Measurements from ENCODE around the gene MED25. TPM values are rescaled to one million over a fixed set of nuclear protein-coding genes. Genes with fewer than 3 reads are reported as not detected.

Gene MED25
- total and polyA plus RNA-seq, 9 of the 15 experiments (the other 6 are each of a cell fraction or from before 2014, with no cell fraction given), result 4.1 to 93.9 (median 19.3) TPM

DNA sequence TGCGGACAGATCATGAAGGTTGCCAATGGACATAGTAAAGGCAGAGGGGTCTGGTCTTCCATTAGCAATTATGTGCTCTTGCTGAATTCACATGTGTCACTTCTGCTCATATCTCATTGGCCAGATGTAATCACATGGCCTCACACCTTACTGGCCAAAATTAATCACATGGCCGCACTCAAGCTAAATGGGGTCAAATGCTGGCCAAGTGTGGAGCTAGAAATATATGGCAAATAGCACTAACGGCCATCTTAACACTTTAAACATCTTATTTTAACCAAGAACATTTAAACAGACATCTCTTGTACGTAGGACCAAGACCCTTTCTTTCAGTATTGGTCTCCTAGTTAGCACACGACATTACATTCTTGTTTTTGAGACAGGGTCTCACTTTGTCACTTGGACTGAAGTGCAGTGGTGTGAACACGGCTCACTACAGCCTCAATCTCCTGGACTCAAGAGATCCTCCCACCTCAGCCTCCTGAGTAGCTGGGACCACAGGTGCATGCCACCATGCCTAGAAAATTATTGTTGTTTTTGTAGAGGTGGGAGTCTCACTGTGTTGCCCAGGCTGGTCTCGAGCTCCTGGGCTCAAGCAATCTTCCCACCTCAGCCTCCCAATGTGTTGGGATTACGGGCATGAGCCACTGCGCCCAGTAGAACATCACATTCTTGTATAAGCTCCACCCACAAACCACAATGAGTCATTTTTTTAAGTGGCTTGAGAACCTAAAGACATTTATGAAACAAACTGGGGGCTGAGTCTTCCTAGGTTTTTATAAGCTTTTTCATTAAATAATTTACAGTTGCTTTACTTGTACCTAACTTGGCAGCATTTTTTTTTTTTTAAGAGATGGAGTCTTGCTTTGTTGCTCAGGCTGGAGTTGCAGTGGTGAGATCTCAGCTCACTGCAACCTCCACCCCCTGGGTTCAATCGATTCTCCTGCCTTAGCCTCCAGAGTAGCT lies 29.9 kb downstream of the MED25 start (continued):
- 0 out of 4 replicates have a peak, but pooled peaks of 1 of the 2 experiments have one; percentile 25 for TF ChIP-seq MNT (conservative IDR thresholded peaks at IDR 0.05)

DNA sequence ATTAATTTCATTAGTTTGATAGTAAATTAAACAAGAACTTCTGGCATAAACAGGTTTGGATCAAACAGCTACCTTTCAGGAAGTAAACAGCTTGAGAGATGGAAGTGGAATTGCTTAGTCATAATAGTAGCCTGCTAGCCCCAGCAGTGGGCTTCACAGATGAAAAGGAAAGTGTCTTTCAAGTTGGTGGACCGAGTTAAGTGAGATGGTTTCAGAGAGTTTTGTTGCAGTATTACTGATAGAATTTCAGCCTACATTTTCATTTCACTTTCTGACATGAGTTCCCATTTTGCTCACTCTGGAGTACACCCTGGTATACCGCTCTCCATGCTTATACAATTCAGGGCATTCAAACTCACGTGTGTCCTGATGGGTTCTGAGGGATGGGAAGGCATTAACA lies 30.8 kb downstream of the MED25 start:
- peaks cover 39 to 50% of the 10 kb centered on the region in 2 experiments for H3K4me1 ChIP-seq (replicated peaks in 1 of 2; ENCODE audit: control insufficient read depth in 2 of 2, insufficient read depth in 2 of 2, low read length in 2 of 2)
- BruUV-seq (replicated peaks), result no TSS peak
- H3K27me3 ChIP-seq (ENCODE audit: control insufficient read depth in 2 of 2, insufficient read depth in 2 of 2, low read length in 2 of 2), result no peaks in the 10 kb centered on the region
- peaks cover 11% of the 10 kb centered on the region for H3K9me1 ChIP-seq (ENCODE audit: control insufficient read depth, insufficient read depth, low read length)
- H3K27ac ChIP-seq (ENCODE audit: extremely low read depth, low read depth, low read length), result peak overlapping the region; percentile 100
- H3K9ac ChIP-seq (ENCODE audit: insufficient read depth in 1 of 2, low read depth in 2 of 2, low read length in 2 of 2), result peak overlapping the region in 1 of 2 experiments; percentile 99; a peak in 1 of 4 replicates
- peak in 1 of 4 experiments; percentile 59 for DNase-seq (ENCODE audit: extremely low read depth in 1 of 4, low spot score in 3 of 4)
- ChIA-PET POLR2A (interaction anchor here (1.1 to 2.0 kb wide), 4 partner anchors 10 to 173 kb away, joined by 4 to 8 read pairs (median 6); partner anchors contain the start of gene PRMT1), CTCF (ENCODE audit: low intra/inter-chr PET ratio) (interaction anchor here (0.6 kb wide), 1 partner anchor 165 kb away, joined by 3 read pairs; no protein-coding TSS in a partner anchor)
- H3K9me3 ChIP-seq (replicated peaks; ENCODE audit: control insufficient read depth, insufficient read depth, low read depth, low read length), result 0 out of 2 replicates have a peak, but pooled peaks cover 6% of the 10 kb centered on the region
- peaks cover 16% of the 10 kb centered on the region for H3K36me3 ChIP-seq (ENCODE audit: control insufficient read depth, insufficient read depth, low read length)
- in situ Hi-C loops (cut with MboI), result no loop called here
- no peak overlapping the region for H2AFZ ChIP-seq (ENCODE audit: low read depth, low read length)
- ATAC-seq, result no peak
- peaks cover 45% of the 10 kb centered on the region for H3K79me2 ChIP-seq (ENCODE audit: control insufficient read depth, insufficient read depth, low read length)
- FAIRE-seq, result peak; percentile 67
- no peak overlapping the region for H3K4me3 ChIP-seq
- 59% methylated on average over 3 of the region's 3 CpGs for WGBS (ENCODE audit: insufficient coverage, low coverage, missing lambda C conversion rate)
- H3K4me2 ChIP-seq (ENCODE audit: insufficient read depth, low read length), result peak overlapping the region; percentile 92; the same call in 1 of the 2 replicates
- peaks cover 11% of the 10 kb centered on the region for H4K20me1 ChIP-seq (replicated peaks; ENCODE audit: control insufficient read depth, insufficient read depth, low read length)
- intact Hi-C loops (cut with micrococcal nuclease), result no loop called here
- TF ChIP-seq TRIM28 (IDR thresholded peaks at IDR 0.05), result 0 out of 2 replicates have a peak, but pooled peaks have one; percentile 35
- no peak for TF ChIP-seq YY1 (IDR thresholded peaks at IDR 0.05; ENCODE audit: borderline replicate concordance in 1 of 3, control insufficient read depth in 1 of 3, extremely low read depth in 1 of 3, insufficient read depth in 3 of 3, insufficient read length in 1 of 3, insufficient replicate concordance in 2 of 3, low read depth in 1 of 3, low read length in 2 of 3)
- peak in 1 of 2 experiments; percentile 73; a peak in 3 of 4 replicates for TF ChIP-seq FOXK2 (conservative IDR thresholded peaks at IDR 0.05 in 1 of 2, IDR thresholded peaks at IDR 0.05 in 1 of 2; ENCODE audit: low read depth in 2 of 2)
- TF ChIP-seq MAFF (IDR thresholded peaks at IDR 0.05; ENCODE audit: low read length), result peak; percentile 65
- TF ChIP-seq JUND (IDR thresholded peaks at IDR 0.05; ENCODE audit: borderline replicate concordance, low read depth, low read length), result 0 out of 2 replicates have a peak, but pooled peaks have one; percentile 42
- no peak; the same call in 2 of the 3 replicates for TF ChIP-seq JUND (tag; IDR thresholded peaks at IDR 0.05; ENCODE audit: borderline replicate concordance, low read depth, low read length)
- no peak for TF ChIP-seq PHB (CRISPR knock-in tag; IDR thresholded peaks at IDR 0.05)
- peak; percentile 44; the same call in 1 of the 2 replicates for TF ChIP-seq ELF1 (tag; IDR thresholded peaks at IDR 0.05)
- no peak for TF ChIP-seq PKNOX1 (IDR thresholded peaks at IDR 0.05)
- TF ChIP-seq SIN3B (IDR thresholded peaks at IDR 0.05; ENCODE audit: low read depth), result no peak
- TF ChIP-seq ZNF324 (CRISPR knock-in tag; IDR thresholded peaks at IDR 0.05), result no peak
- no peak for TF ChIP-seq ZNF24 (IDR thresholded peaks at IDR 0.05)
- no peak for TF ChIP-seq ZNF586 (CRISPR knock-in tag; conservative IDR thresholded peaks at IDR 0.05)

Measured in K562 (cell line).